HL-60 (cell line): ENCODE measurements around the gene SUCNR1.

Experiments used
- GABPA ChIP-seq: IDR thresholded peaks from 2 replicates; pipeline ENCODE4 v1.6.1; 2012; ENCODE audit warnings: low read depth
- POLR2AphosphoS5 ChIP-seq: IDR thresholded peaks from 2 replicates; pipeline ENCODE4 v1.6.1; 2012; ENCODE audit warnings: low read depth
- SPI1 ChIP-seq: IDR thresholded peaks from 2 replicates; pipeline ENCODE4 v1.6.1; 2012; ENCODE audit warnings: low read depth, mild to moderate bottlenecking, borderline replicate concordance
- TF ChIP-seq, protein P1 (sequence below): IDR thresholded peaks from one replicate; pipeline ENCODE4 v1.5.1; 2011; ENCODE audit warnings: low read length, control low read depth, inconsistent platforms; ENCODE audit not compliant: insufficient read depth
- TF ChIP-seq, protein P2 (sequence below): IDR thresholded peaks from 2 replicates; pipeline ENCODE4 v1.6.1; 2012; ENCODE audit warnings: low read depth; ENCODE audit not compliant: insufficient replicate concordance

DNA sequence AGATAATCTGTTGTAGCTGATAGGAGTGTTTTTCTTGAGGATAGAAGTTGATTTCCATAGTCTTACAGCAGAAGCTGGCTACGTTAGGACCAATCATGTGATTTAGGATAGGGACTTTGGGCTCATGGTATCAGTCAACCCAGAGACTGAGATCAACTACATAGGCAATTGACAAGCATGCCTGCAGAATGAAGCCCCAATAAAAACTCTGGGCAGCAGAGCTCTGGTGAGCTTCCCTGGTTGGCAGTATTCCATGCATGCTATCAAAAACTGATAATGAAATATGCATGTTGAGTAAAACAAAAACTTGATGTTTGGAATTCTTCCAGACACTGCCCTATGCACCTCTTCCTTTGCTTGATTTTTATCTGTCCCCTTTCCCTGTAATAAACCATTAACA, 38.0 kb downstream of the SUCNR1 start:
- TF ChIP-seq, protein P1, sequence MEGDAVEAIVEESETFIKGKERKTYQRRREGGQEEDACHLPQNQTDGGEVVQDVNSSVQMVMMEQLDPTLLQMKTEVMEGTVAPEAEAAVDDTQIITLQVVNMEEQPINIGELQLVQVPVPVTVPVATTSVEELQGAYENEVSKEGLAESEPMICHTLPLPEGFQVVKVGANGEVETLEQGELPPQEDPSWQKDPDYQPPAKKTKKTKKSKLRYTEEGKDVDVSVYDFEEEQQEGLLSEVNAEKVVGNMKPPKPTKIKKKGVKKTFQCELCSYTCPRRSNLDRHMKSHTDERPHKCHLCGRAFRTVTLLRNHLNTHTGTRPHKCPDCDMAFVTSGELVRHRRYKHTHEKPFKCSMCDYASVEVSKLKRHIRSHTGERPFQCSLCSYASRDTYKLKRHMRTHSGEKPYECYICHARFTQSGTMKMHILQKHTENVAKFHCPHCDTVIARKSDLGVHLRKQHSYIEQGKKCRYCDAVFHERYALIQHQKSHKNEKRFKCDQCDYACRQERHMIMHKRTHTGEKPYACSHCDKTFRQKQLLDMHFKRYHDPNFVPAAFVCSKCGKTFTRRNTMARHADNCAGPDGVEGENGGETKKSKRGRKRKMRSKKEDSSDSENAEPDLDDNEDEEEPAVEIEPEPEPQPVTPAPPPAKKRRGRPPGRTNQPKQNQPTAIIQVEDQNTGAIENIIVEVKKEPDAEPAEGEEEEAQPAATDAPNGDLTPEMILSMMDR: no peak
- TF ChIP-seq POLR2AphosphoS5: no peak
- TF ChIP-seq GABPA: no peak
- TF ChIP-seq, protein P2, sequence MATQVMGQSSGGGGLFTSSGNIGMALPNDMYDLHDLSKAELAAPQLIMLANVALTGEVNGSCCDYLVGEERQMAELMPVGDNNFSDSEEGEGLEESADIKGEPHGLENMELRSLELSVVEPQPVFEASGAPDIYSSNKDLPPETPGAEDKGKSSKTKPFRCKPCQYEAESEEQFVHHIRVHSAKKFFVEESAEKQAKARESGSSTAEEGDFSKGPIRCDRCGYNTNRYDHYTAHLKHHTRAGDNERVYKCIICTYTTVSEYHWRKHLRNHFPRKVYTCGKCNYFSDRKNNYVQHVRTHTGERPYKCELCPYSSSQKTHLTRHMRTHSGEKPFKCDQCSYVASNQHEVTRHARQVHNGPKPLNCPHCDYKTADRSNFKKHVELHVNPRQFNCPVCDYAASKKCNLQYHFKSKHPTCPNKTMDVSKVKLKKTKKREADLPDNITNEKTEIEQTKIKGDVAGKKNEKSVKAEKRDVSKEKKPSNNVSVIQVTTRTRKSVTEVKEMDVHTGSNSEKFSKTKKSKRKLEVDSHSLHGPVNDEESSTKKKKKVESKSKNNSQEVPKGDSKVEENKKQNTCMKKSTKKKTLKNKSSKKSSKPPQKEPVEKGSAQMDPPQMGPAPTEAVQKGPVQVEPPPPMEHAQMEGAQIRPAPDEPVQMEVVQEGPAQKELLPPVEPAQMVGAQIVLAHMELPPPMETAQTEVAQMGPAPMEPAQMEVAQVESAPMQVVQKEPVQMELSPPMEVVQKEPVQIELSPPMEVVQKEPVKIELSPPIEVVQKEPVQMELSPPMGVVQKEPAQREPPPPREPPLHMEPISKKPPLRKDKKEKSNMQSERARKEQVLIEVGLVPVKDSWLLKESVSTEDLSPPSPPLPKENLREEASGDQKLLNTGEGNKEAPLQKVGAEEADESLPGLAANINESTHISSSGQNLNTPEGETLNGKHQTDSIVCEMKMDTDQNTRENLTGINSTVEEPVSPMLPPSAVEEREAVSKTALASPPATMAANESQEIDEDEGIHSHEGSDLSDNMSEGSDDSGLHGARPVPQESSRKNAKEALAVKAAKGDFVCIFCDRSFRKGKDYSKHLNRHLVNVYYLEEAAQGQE: no peak
- TF ChIP-seq SPI1: no peak
